MCF 10A (cell line): ENCODE data around the gene TGOLN2. TPM values are rescaled to one million over a fixed set of nuclear protein-coding genes. Genes with fewer than 3 reads are reported as not detected.
A peak's percentile ranks its signal among the peaks of the same experiment; 100 is the strongest.

Experiments used
- BruUV-seq: library from RNA; stranded (reverse); fragments of 400-500 nt; replicated peaks from 2 replicates; lab custom pipeline; 2021; lab: Mats Ljungman, UMichigan
- CTCF ChIA-PET: fragments of 300-600 bp; sonication (Branson Sonifier 250); formaldehyde crosslinking; extraction: SDS; loops from one replicate; lab custom pipeline; 2021; ENCODE audit warnings: antibody characterized with exemption, inconsistent platforms; lab: Yijun Ruan, JAX
- POLR2A ChIA-PET: fragments of 300-600, 350-650 bp; sonication (Branson Sonifier 250); formaldehyde crosslinking; extraction: SDS; loops from one replicate; lab custom pipeline; 2020; ENCODE audit warnings: antibody characterized with exemption, inconsistent platforms; lab: Yijun Ruan, JAX
- DNase-seq: peaks from one replicate; pipeline ENCODE4 v3.0.0-alpha.2; 2018; ENCODE audit not compliant: unreplicated experiment
- H3K27ac Mint-ChIP-seq: one replicate; pipeline ENCODE4 v1.8.0; 2022; ENCODE audit warnings: mild to moderate bottlenecking, low read depth, mixed read lengths; ENCODE audit not compliant: unreplicated experiment
- H3K27me3 Mint-ChIP-seq: one replicate; pipeline ENCODE4 v1.8.0; 2022; ENCODE audit warnings: mixed read lengths; ENCODE audit not compliant: insufficient read depth, unreplicated experiment
- H3K36me3 Mint-ChIP-seq: one replicate; pipeline ENCODE4 v1.8.0; 2022; ENCODE audit warnings: mild to moderate bottlenecking, moderate library complexity, mixed read lengths; ENCODE audit not compliant: insufficient read depth, unreplicated experiment
- H3K4me1 Mint-ChIP-seq: one replicate; pipeline ENCODE4 v1.8.0; 2022; ENCODE audit warnings: mixed read lengths; ENCODE audit not compliant: insufficient read depth, unreplicated experiment
- H3K4me3 Mint-ChIP-seq: one replicate; pipeline ENCODE4 v1.8.0; 2022; ENCODE audit warnings: mild to moderate bottlenecking, moderate library complexity, mixed read lengths; ENCODE audit not compliant: unreplicated experiment
- H3K9me3 Mint-ChIP-seq: one replicate; pipeline ENCODE4 v1.8.0; 2022; ENCODE audit warnings: mixed read lengths; ENCODE audit not compliant: unreplicated experiment
- intact Hi-C: fragments of 100-400 bp; cut with micrococcal nuclease; formaldehyde crosslinking; loops from 2 replicates; pipeline ENCODE4 v1.14.1; 2022
- total RNA-seq: library from RNA; stranded (reverse); gene quantifications from 2 replicates; pipeline ENCODE4 v1.2.3, GENCODE V29; 2022
- TF ChIP-seq, protein P1 (sequence below): fragments of 200-600 bp; IDR thresholded peaks from one replicate; pipeline ENCODE4 v1.8.0; 2022; ENCODE audit warnings: antibody characterized with exemption, mild to moderate bottlenecking; ENCODE audit not compliant: unreplicated experiment

TGOLN2 gene
- total RNA-seq, 1 experiment from 2014 or later, result 62.9 TPM

DNA sequence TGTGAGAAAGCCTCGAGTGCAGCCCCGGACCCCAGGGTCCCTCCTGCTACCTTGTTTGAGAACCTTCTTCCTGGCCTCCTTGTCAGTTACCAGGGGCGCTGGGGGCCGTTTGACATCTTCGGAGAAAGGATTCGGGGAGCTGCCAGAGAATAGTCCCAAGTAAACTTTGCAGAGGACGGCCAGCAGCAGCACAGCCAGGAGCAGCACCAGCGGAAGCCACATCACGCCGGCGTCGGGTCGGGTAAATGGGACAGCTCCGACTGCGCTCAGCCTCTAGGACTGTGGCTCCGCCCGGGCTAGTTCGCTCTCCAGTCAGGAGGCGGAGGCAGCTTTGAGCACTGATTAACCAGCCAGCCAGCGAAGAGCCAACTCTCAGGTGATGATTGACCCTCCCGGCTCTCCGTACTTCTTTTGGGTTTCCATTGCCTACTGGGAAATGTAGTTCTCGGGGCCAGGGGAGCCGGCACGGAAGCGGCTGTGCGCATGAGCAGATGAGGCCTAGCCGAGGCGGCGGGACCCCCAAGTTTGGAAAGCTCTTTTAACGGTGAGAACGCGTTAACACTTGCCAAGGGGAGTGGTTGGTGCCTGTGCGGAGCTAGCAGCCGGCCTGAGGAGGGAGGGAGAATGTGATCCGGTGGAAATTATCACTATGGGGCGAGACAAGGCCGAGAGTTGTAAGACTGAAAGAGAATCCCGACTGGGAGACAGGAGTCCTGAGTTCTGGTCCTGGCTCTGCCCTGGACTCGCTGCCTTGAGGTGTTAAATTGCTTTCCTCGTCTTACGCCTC, 26.7 kb upstream of the TGOLN2 start, which contains the start of the genes ELMOD3 and RETSAT:
Gene ELMOD3, plus strand, starts transcription at position 484 of the 787 bp plus-strand sequence. CDS start 2,430 bp downstream, outside the sequence.
Gene RETSAT, minus strand, starts transcription at position 243 of the 787 bp plus-strand sequence. Its CDS starts 21 bp downstream, at position 222.
- Mint-ChIP-seq H3K27ac (peak within 1 kb of the TSS; percentile 98), H3K4me1 (peaks cover 10% of the 10 kb centered on the region), H3K36me3 (peaks cover 53% of the 10 kb centered on the region), H3K9me3 (no peaks in the 10 kb centered on the region), H3K27me3 (no peaks in the 10 kb centered on the region), H3K4me3 (peak within 1 kb of the TSS; percentile 97)
- TF ChIP-seq, protein P1, sequence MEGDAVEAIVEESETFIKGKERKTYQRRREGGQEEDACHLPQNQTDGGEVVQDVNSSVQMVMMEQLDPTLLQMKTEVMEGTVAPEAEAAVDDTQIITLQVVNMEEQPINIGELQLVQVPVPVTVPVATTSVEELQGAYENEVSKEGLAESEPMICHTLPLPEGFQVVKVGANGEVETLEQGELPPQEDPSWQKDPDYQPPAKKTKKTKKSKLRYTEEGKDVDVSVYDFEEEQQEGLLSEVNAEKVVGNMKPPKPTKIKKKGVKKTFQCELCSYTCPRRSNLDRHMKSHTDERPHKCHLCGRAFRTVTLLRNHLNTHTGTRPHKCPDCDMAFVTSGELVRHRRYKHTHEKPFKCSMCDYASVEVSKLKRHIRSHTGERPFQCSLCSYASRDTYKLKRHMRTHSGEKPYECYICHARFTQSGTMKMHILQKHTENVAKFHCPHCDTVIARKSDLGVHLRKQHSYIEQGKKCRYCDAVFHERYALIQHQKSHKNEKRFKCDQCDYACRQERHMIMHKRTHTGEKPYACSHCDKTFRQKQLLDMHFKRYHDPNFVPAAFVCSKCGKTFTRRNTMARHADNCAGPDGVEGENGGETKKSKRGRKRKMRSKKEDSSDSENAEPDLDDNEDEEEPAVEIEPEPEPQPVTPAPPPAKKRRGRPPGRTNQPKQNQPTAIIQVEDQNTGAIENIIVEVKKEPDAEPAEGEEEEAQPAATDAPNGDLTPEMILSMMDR, result no peak
- no TSS peak for BruUV-seq
- intact Hi-C loops, result loop anchor here (2.0 to 5.0 kb wide), 3 partner anchors 58 to 248 kb away; partner anchors contain the start of genes CAPG and TMEM150A
- ChIA-PET POLR2A (interaction anchor here (0.5 to 5.8 kb wide), 44 partner anchors 10 to 434 kb away, joined by 3 to 121 read pairs (median 4); partner anchors contain the start of genes C2orf68, GGCX, MAT2A and RNF181), CTCF (interaction anchor here (0.6 to 1.8 kb wide), 8 partner anchors 8 to 781 kb away, joined by 3 to 5 read pairs (median 3); no protein-coding TSS in a partner anchor)
- peak; percentile 100 for DNase-seq

DNA sequence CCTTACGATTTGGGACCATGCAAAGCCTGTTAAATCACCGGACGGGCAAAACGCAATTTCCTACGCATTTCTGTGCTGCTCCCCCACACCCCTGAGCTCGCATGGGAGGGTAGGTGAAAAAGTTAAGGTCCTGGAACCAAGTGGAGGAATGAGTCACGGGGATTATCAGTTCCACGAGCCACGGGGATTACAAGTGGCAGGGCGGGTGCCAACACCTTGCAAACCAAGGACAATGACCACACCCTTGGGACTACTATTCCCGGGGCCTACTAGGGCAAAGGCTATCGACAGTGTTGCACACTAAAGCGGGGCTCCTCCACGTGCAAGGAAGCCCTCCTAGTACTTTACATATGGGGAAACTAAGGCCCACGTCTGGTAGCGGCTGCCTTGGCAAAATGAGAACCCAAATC, 26.1 kb upstream of the TGOLN2 start:
- peak; percentile 48 for DNase-seq
- CTCF ChIA-PET, result interaction anchor here (0.5 to 1.8 kb wide), 8 partner anchors 23 to 780 kb away, joined by 3 to 5 read pairs (median 3); no protein-coding TSS in a partner anchor
- Mint-ChIP-seq H3K9me3 (no peaks in the 10 kb centered on the region), H3K27me3 (no peaks in the 10 kb centered on the region), H3K4me3 (peak overlapping the region; percentile 97), H3K4me1 (peaks cover 10% of the 10 kb centered on the region), H3K27ac (peak overlapping the region; percentile 98), H3K36me3 (peaks cover 53% of the 10 kb centered on the region)
- TF ChIP-seq, protein P1, result no peak
- TSS peak; percentile 78 for BruUV-seq
- POLR2A ChIA-PET, result interaction anchor here (0.6 to 5.8 kb wide), 39 partner anchors 10 to 285 kb away, joined by 3 to 121 read pairs (median 4); partner anchors contain the start of genes C2orf68, GGCX, MAT2A and RNF181
- intact Hi-C loops, result loop anchor here (1.0 to 5.0 kb wide), 4 partner anchors 26 to 249 kb away; partner anchors contain the start of genes CAPG and TMEM150A

DNA sequence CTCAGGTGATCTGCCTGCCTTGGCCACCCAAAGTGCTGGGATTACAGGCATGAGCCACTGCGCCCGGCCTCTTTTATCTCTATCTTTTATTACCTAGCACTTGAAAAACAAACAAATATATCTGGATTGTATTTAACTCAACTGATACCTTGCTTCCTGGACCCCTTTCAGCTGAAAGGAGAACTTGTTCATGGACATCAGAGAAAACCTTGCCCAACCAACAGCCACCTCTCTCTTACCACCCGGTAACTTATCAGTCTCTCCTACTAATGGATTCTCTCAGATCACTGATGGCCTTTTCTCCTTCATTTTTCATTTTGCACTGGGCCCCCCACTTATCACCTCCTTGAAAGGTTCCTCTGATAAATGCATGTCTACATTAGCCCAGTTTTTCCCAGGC, 19.8 kb upstream of the TGOLN2 start:
- ChIA-PET CTCF (interaction anchor here (0.7 kb wide), 1 partner anchor 204 kb away, joined by 3 read pairs; no protein-coding TSS in a partner anchor), POLR2A (no interaction called here)
- Mint-ChIP-seq H3K27ac (peak overlapping the region; percentile 64), H3K4me3 (no peak overlapping the region), H3K36me3 (peaks cover 78% of the 10 kb centered on the region), H3K27me3 (no peaks in the 10 kb centered on the region), H3K4me1 (no peaks in the 10 kb centered on the region), H3K9me3 (no peaks in the 10 kb centered on the region)
- no TSS peak for BruUV-seq
- DNase-seq, result no peak
- intact Hi-C loops, result no loop called here
- TF ChIP-seq, protein P1, result no peak
